Activated naive CD4-positive, alpha-beta T cell treated with anti-CD3 and anti-CD28 coated beads, Interleukin-2, amount 50 U/mL, for 16 hours (primary cell): ENCODE measurements around the gene PLPP7.
"Not testable (repeated sequence)": the region's sequence is repeated elsewhere in the genome, so short reads cannot be mapped to it uniquely, and the experiment has no call there.

Experiments
- DNase-seq: peaks from one replicate; pipeline ENCODE4 v3.0.0-alpha.2; 2020

PLPP7 gene

GRCh38 chr9:131289301-131290035 lies at the start of gene PLPP7:
TSS of gene PLPP7 (plus strand) at chr9:131289723. CDS start at chr9:131289998, 275 bp downstream.
- no peak for DNase-seq

GRCh38 chr9:131240047-131240921 lies 49.2 kb upstream of the PLPP7 start:
- DNase-seq = no peak

- DNase-seq = not testable (repeated sequence)
Observed at GRCh38 chr9:131244331-131244730, 45.2 kb upstream of the PLPP7 start.

- DNase-seq = no peak
Observed at GRCh38 chr9:131246618-131247017, 42.9 kb upstream of the PLPP7 start.

- DNase-seq = no peak
Observed at GRCh38 chr9:131252120-131252519, 37.4 kb upstream of the PLPP7 start.

- DNase-seq = no peak
Observed at GRCh38 chr9:131253891-131254491, 35.5 kb upstream of the PLPP7 start.

- DNase-seq = no peak
Observed at GRCh38 chr9:131254626-131255025, 34.9 kb upstream of the PLPP7 start.

GRCh38 chr9:131255676-131256197 lies 33.8 kb upstream of the PLPP7 start:
- no peak for DNase-seq

- DNase-seq = no peak
Observed at GRCh38 chr9:131257266-131258025, 32.1 kb upstream of the PLPP7 start.

- no peak for DNase-seq
Observed at GRCh38 chr9:131258186-131258585, 31.3 kb upstream of the PLPP7 start.

GRCh38 chr9:131258698-131259431 lies 30.7 kb upstream of the PLPP7 start:
- DNase-seq = no peak

GRCh38 chr9:131259432-131259898 lies 30.1 kb upstream of the PLPP7 start:
- no peak for DNase-seq

- DNase-seq = no peak
Observed at GRCh38 chr9:131259916-131260597, 29.5 kb upstream of the PLPP7 start.

GRCh38 chr9:131260751-131261452 lies 28.6 kb upstream of the PLPP7 start:
- DNase-seq = no peak

- DNase-seq = no peak
Observed at GRCh38 chr9:131262327-131263032, 27.0 kb upstream of the PLPP7 start.

GRCh38 chr9:131263033-131263343 lies 26.5 kb upstream of the PLPP7 start:
- not testable (repeated sequence) for DNase-seq

- DNase-seq = no peak
Observed at GRCh38 chr9:131263701-131264100, 25.8 kb upstream of the PLPP7 start.

GRCh38 chr9:131264231-131264630 lies 25.3 kb upstream of the PLPP7 start:
- DNase-seq = peak; percentile 58

- peak; percentile 56 for DNase-seq
Observed at GRCh38 chr9:131266266-131267229, 23.0 kb upstream of the PLPP7 start.
